ENCODE measurements around the gene TRAF1.

Gene TRAF1

GRCh38 chr9:120922404-120923195 lies 4.0 kb downstream of the TRAF1 start:
- no peak for DNase-seq

GRCh38 chr9:120921661-120922181 lies 4.9 kb downstream of the TRAF1 start:
- DNase-seq: no peak

- DNase-seq: no peak
Measured at GRCh38 chr9:120920806-120921178, 5.8 kb downstream of the TRAF1 start.

GRCh38 chr9:120919843-120920805 lies 6.5 kb downstream of the TRAF1 start:
- DNase-seq: no peak

GRCh38 chr9:120918931-120919842 lies 7.4 kb downstream of the TRAF1 start:
- DNase-seq: no peak

- no peak for DNase-seq
Measured at GRCh38 chr9:120917929-120918762, 8.4 kb downstream of the TRAF1 start.

- DNase-seq: no peak
Measured at GRCh38 chr9:120916991-120917880, 9.4 kb downstream of the TRAF1 start.

GRCh38 chr9:120916588-120916987 lies 10.0 kb downstream of the TRAF1 start:
- DNase-seq: no peak

- no peak for DNase-seq
Measured at GRCh38 chr9:120915854-120916470, 10.6 kb downstream of the TRAF1 start.

- DNase-seq: no peak
Measured at GRCh38 chr9:120914953-120915352, 11.6 kb downstream of the TRAF1 start.

GRCh38 chr9:120914396-120914795 lies 12.2 kb downstream of the TRAF1 start:
- no peak for DNase-seq

GRCh38 chr9:120913647-120914264 lies 12.8 kb downstream of the TRAF1 start:
- no peak for DNase-seq

- DNase-seq: no peak
Measured at GRCh38 chr9:120912958-120913646, 13.5 kb downstream of the TRAF1 start.

- no peak for DNase-seq
Measured at GRCh38 chr9:120911295-120911837, 15.2 kb downstream of the TRAF1 start.

- no peak for DNase-seq
Measured at GRCh38 chr9:120910643-120911042, 16.0 kb downstream of the TRAF1 start.

GRCh38 chr9:120909904-120910303 lies 16.7 kb downstream of the TRAF1 start:
- no peak for DNase-seq

GRCh38 chr9:120905315-120906164 lies 21.1 kb downstream of the TRAF1 start:
- DNase-seq: no peak

- DNase-seq: no peak
Measured at GRCh38 chr9:120904978-120905301, 21.7 kb downstream of the TRAF1 start.

Data from NCI-H146 (cell line).